ENCODE data around the gene PCMTD2. TPM values are rescaled to one million over a fixed set of nuclear protein-coding genes. Genes with fewer than 3 reads are reported as not detected.

Gene PCMTD2
- total RNA-seq, 4 donors from 2014 or later, result 34.5 to 58.9 (median 47.8) TPM

GRCh38 chr20:64239449-64240242 lies 15.9 kb upstream of the PCMTD2 start:
- WGBS, 2 donors, result 92 to 98% methylated on average over 2 to 5 of the region's 19 CpGs
- H3K27me3 ChIP-seq, result peaks cover 0 to 5% (median 0%) of the 10 kb centered on the region in 4 donors
- H3K4me1 ChIP-seq, result no peaks in the 10 kb centered on the region
- TF ChIP-seq, protein P1, sequence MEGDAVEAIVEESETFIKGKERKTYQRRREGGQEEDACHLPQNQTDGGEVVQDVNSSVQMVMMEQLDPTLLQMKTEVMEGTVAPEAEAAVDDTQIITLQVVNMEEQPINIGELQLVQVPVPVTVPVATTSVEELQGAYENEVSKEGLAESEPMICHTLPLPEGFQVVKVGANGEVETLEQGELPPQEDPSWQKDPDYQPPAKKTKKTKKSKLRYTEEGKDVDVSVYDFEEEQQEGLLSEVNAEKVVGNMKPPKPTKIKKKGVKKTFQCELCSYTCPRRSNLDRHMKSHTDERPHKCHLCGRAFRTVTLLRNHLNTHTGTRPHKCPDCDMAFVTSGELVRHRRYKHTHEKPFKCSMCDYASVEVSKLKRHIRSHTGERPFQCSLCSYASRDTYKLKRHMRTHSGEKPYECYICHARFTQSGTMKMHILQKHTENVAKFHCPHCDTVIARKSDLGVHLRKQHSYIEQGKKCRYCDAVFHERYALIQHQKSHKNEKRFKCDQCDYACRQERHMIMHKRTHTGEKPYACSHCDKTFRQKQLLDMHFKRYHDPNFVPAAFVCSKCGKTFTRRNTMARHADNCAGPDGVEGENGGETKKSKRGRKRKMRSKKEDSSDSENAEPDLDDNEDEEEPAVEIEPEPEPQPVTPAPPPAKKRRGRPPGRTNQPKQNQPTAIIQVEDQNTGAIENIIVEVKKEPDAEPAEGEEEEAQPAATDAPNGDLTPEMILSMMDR (IDR thresholded peaks at IDR 0.05), result no peak
- no peak for TF ChIP-seq POLR2A (IDR thresholded peaks at IDR 0.05)
- H3K4me3 ChIP-seq, result no peak overlapping the region
- no peak for DNase-seq
- intact Hi-C loops (cut with DNase I), result no loop called here
- H3K9me3 ChIP-seq, result no peaks in the 10 kb centered on the region
- no peaks in the 10 kb centered on the region for H3K36me3 ChIP-seq
- no peak overlapping the region for H3K27ac ChIP-seq

- intact Hi-C loops (cut with DNase I), result no loop called here
- H3K4me1 ChIP-seq, result no peaks in the 10 kb centered on the region
- H3K27me3 ChIP-seq, result peaks cover 0 to 13% (median 0%) of the 10 kb centered on the region in 4 donors
- H3K4me3 ChIP-seq, result no peak overlapping the region
- no peak for DNase-seq
- TF ChIP-seq, protein P1 (IDR thresholded peaks at IDR 0.05), result no peak
- TF ChIP-seq POLR2A (IDR thresholded peaks at IDR 0.05), result no peak
- H3K36me3 ChIP-seq, result no peaks in the 10 kb centered on the region
- no peaks in the 10 kb centered on the region for H3K9me3 ChIP-seq
- WGBS, 2 donors, result 86 to 87% methylated on average over 9 to 22 of the region's 26 CpGs
- H3K27ac ChIP-seq, result no peak overlapping the region
Observed at GRCh38 chr20:64240243-64241015, 15.1 kb upstream of the PCMTD2 start.

GRCh38 chr20:64241061-64241460 lies 14.5 kb upstream of the PCMTD2 start:
- H3K9me3 ChIP-seq, result no peaks in the 10 kb centered on the region
- H3K27me3 ChIP-seq, result peaks cover 0 to 14% (median 0%) of the 10 kb centered on the region in 4 donors
- H3K27ac ChIP-seq, result no peak overlapping the region
- H3K4me1 ChIP-seq, result no peaks in the 10 kb centered on the region
- no peaks in the 10 kb centered on the region for H3K36me3 ChIP-seq
- H3K4me3 ChIP-seq, result no peak overlapping the region
- intact Hi-C loops (cut with DNase I), result no loop called here
- DNase-seq, result no peak
- WGBS, 2 donors, result 70 to 81% methylated on average over 6 of the region's 8 CpGs
- no peak for TF ChIP-seq POLR2A (IDR thresholded peaks at IDR 0.05)
- TF ChIP-seq, protein P1 (IDR thresholded peaks at IDR 0.05), result no peak

DNA sequence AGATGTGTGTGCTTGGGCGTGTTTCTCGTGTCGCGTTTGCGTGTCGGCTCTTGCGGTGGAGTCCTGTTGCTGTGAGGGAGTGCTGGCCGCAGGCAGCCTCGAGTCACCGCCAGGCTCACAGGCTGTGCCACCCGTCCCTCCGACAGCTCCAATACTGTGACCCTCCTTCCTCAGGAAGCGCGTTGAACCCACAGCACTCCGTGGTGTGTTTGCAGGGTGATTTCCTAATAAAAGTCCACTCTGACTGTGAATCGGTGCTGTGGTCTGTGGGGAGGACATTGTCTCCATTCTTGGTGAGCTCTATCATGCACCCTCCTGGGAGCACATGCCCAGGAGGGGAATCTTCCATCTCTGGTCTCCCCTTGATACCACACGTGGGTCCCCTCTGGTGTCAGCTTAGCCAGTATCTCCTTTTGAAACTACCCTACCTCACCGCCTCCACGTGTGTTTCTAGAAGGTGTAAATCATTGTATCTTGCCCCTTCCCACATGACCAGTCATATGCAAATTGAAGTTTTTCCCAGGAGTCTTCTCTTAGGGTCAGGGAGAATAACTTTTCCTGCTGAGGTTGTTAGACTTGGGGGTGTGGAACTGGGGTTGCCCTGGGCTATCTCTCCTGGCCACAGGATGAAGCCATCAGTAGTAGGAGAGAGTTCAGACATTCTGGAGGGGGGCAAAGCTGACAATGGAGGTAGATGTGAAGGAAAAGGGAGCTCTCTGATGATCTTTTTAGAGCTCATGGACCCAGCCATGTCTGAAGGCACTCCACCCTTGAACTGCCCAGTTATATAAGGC lies 13.3 kb upstream of the PCMTD2 start:
- Histone ChIP-seq H3K36me3 (no peaks in the 10 kb centered on the region), H3K4me1 (no peaks in the 10 kb centered on the region), H3K9me3 (no peaks in the 10 kb centered on the region), H3K27ac (no peak overlapping the region), H3K27me3 (peaks cover 0 to 26% (median 0%) of the 10 kb centered on the region in 4 donors), H3K4me3 (no peak overlapping the region)
- WGBS, 2 donors, result 70 to 80% methylated on average over 15 to 18 of the region's 19 CpGs
- DNase-seq, result no peak
- TF ChIP-seq, protein P1 (IDR thresholded peaks at IDR 0.05), result no peak
- TF ChIP-seq POLR2A (IDR thresholded peaks at IDR 0.05), result no peak
- intact Hi-C loops (cut with DNase I), result no loop called here
